Rectal smooth muscle tissue (tissue), 1 donor: ENCODE data around the gene OPRM1.

Experiments
- H3K27ac ChIP-seq: one replicate; pipeline ENCODE4 v1.7.0; 2013; ENCODE audit warnings: low read depth, low read length, inconsistent platforms
- H3K27me3 ChIP-seq: one replicate; pipeline ENCODE4 v1.7.0; 2013; ENCODE audit warnings: low read length; ENCODE audit not compliant: control insufficient read depth, insufficient read depth
- H3K36me3 ChIP-seq: one replicate; pipeline ENCODE4 v1.7.0; 2013; ENCODE audit warnings: low read length; ENCODE audit not compliant: control insufficient read depth, insufficient read depth
- H3K4me1 ChIP-seq: one replicate; pipeline ENCODE4 v1.7.0; 2013; ENCODE audit warnings: low read length; ENCODE audit not compliant: control insufficient read depth, insufficient read depth
- H3K4me3 ChIP-seq: one replicate; pipeline ENCODE4 v1.7.0; 2013; ENCODE audit warnings: low read length
- H3K9ac ChIP-seq: one replicate; pipeline ENCODE4 v1.7.0; 2013; ENCODE audit warnings: low read length

Gene OPRM1

GRCh38 chr6:154202339-154202738, 163.3 kb downstream of the OPRM1 start:
- no peaks in the 10 kb centered on the region for H3K27me3 ChIP-seq
- H3K9ac ChIP-seq, result no peak overlapping the region
- H3K27ac ChIP-seq, result no peak overlapping the region
- H3K36me3 ChIP-seq, result no peaks in the 10 kb centered on the region
- no peaks in the 10 kb centered on the region for H3K4me1 ChIP-seq
- H3K4me3 ChIP-seq, result no peak overlapping the region

GRCh38 chr6:154202958-154203357, 163.9 kb downstream of the OPRM1 start:
- H3K9ac ChIP-seq, result no peak overlapping the region
- no peaks in the 10 kb centered on the region for H3K27me3 ChIP-seq
- no peak overlapping the region for H3K27ac ChIP-seq
- H3K4me1 ChIP-seq, result no peaks in the 10 kb centered on the region
- H3K36me3 ChIP-seq, result no peaks in the 10 kb centered on the region
- no peak overlapping the region for H3K4me3 ChIP-seq

- Histone ChIP-seq H3K36me3 (no peaks in the 10 kb centered on the region), H3K9ac (no peak overlapping the region), H3K27ac (no peak overlapping the region), H3K27me3 (no peaks in the 10 kb centered on the region), H3K4me3 (no peak overlapping the region), H3K4me1 (no peaks in the 10 kb centered on the region)
These were observed 167.1 kb downstream of the OPRM1 start for GRCh38 chr6:154206141-154206540.

- no peaks in the 10 kb centered on the region for H3K27me3 ChIP-seq
- H3K4me3 ChIP-seq, result no peak overlapping the region
- H3K9ac ChIP-seq, result no peak overlapping the region
- H3K27ac ChIP-seq, result no peak overlapping the region
- H3K4me1 ChIP-seq, result no peaks in the 10 kb centered on the region
- no peaks in the 10 kb centered on the region for H3K36me3 ChIP-seq
These were observed 168.0 kb downstream of the OPRM1 start for GRCh38 chr6:154206996-154207395.

- Histone ChIP-seq H3K27ac (no peak overlapping the region), H3K27me3 (no peaks in the 10 kb centered on the region), H3K4me1 (no peaks in the 10 kb centered on the region), H3K36me3 (no peaks in the 10 kb centered on the region), H3K9ac (no peak overlapping the region), H3K4me3 (no peak overlapping the region)
These were observed 170.5 kb downstream of the OPRM1 start for GRCh38 chr6:154209555-154209954.

- H3K9ac ChIP-seq, result no peak overlapping the region
These were observed 171.6 kb downstream of the OPRM1 start for GRCh38 chr6:154210678-154211077.

GRCh38 chr6:154213782-154214181, 174.7 kb downstream of the OPRM1 start:
- Histone ChIP-seq H3K36me3 (no peaks in the 10 kb centered on the region), H3K4me3 (no peak overlapping the region), H3K9ac (no peak overlapping the region)

More at GRCh38 chr6:154210678-154211077, 171.6 kb downstream of the OPRM1 start:
- Histone ChIP-seq H3K27ac (no peak overlapping the region), H3K36me3 (no peaks in the 10 kb centered on the region), H3K27me3 (no peaks in the 10 kb centered on the region), H3K4me3 (no peak overlapping the region), H3K4me1 (no peaks in the 10 kb centered on the region)

GRCh38 chr6:154218301-154218700, 179.3 kb downstream of the OPRM1 start:
- H3K4me1 ChIP-seq, result no peaks in the 10 kb centered on the region
- H3K27me3 ChIP-seq, result no peaks in the 10 kb centered on the region
- no peak overlapping the region for H3K9ac ChIP-seq
- no peak overlapping the region for H3K4me3 ChIP-seq
- no peaks in the 10 kb centered on the region for H3K36me3 ChIP-seq
- no peak overlapping the region for H3K27ac ChIP-seq

More at GRCh38 chr6:154213782-154214181, 174.7 kb downstream of the OPRM1 start:
- Histone ChIP-seq H3K27me3 (no peaks in the 10 kb centered on the region), H3K4me1 (no peaks in the 10 kb centered on the region), H3K27ac (no peak overlapping the region)

- Histone ChIP-seq H3K36me3 (no peaks in the 10 kb centered on the region), H3K4me3 (no peak overlapping the region), H3K9ac (no peak overlapping the region), H3K4me1 (no peaks in the 10 kb centered on the region), H3K27ac (no peak overlapping the region), H3K27me3 (no peaks in the 10 kb centered on the region)
These were observed 179.7 kb downstream of the OPRM1 start for GRCh38 chr6:154218787-154219186.

- no peaks in the 10 kb centered on the region for H3K4me1 ChIP-seq
- H3K27me3 ChIP-seq, result no peaks in the 10 kb centered on the region
- H3K9ac ChIP-seq, result no peak overlapping the region
- H3K4me3 ChIP-seq, result no peak overlapping the region
- no peaks in the 10 kb centered on the region for H3K36me3 ChIP-seq
- no peak overlapping the region for H3K27ac ChIP-seq
These were observed 180.2 kb downstream of the OPRM1 start for GRCh38 chr6:154219250-154219649.

- Histone ChIP-seq H3K9ac (no peak overlapping the region), H3K4me3 (no peak overlapping the region), H3K4me1 (no peaks in the 10 kb centered on the region), H3K27me3 (no peaks in the 10 kb centered on the region), H3K36me3 (no peaks in the 10 kb centered on the region), H3K27ac (no peak overlapping the region)
These were observed 183.7 kb downstream of the OPRM1 start for GRCh38 chr6:154222716-154223115.

GRCh38 chr6:154223296-154223695, 184.3 kb downstream of the OPRM1 start:
- H3K4me1 ChIP-seq, result no peaks in the 10 kb centered on the region
- H3K36me3 ChIP-seq, result no peaks in the 10 kb centered on the region
- no peak overlapping the region for H3K9ac ChIP-seq
- H3K27ac ChIP-seq, result no peak overlapping the region
- no peak overlapping the region for H3K4me3 ChIP-seq
- H3K27me3 ChIP-seq, result no peaks in the 10 kb centered on the region

GRCh38 chr6:154226461-154226860, 187.4 kb downstream of the OPRM1 start:
- H3K36me3 ChIP-seq, result no peaks in the 10 kb centered on the region
- no peak overlapping the region for H3K4me3 ChIP-seq
- H3K27ac ChIP-seq, result no peak overlapping the region
- no peaks in the 10 kb centered on the region for H3K27me3 ChIP-seq
- H3K9ac ChIP-seq, result no peak overlapping the region
- no peaks in the 10 kb centered on the region for H3K4me1 ChIP-seq
